HG03469 (cell line): Measurements from ENCODE around the gene RNF222.
A peak's percentile ranks its signal among the peaks of the same experiment; 100 is the strongest.

Source experiments
- ATAC-seq: cut with Tn5 transposase; IDR thresholded peaks from one replicate; pipeline ENCODE4 v1.9.1; 2021; ENCODE audit warnings: mild to moderate bottlenecking, moderate library complexity, moderate number of reproducible peaks; ENCODE audit not compliant: unreplicated experiment

RNF222 gene, protein sequence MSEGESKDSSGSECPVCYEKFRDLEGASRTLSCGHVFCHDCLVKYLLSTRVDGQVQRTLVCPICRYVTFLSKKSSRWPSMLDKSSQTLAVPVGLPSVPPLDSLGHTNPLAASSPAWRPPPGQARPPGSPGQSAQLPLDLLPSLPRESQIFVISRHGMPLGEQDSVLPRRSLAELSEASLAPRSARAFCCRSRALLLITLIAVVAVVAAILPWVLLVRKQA

GRCh38 chr17:8397636-8398035 is at the start of gene RNF222:
TSS of gene RNF222 (minus strand) at chr17:8397827. CDS start at chr17:8393461, 4,366 bp downstream.
- no peak for ATAC-seq

GRCh38 chr17:8445536-8445935 is 47.9 kb upstream of the RNF222 start:
- no peak for ATAC-seq

GRCh38 chr17:8444494-8444893 is 46.9 kb upstream of the RNF222 start:
- ATAC-seq: no peak

GRCh38 chr17:8443756-8444155 is 46.1 kb upstream of the RNF222 start:
- no peak for ATAC-seq

DNA sequence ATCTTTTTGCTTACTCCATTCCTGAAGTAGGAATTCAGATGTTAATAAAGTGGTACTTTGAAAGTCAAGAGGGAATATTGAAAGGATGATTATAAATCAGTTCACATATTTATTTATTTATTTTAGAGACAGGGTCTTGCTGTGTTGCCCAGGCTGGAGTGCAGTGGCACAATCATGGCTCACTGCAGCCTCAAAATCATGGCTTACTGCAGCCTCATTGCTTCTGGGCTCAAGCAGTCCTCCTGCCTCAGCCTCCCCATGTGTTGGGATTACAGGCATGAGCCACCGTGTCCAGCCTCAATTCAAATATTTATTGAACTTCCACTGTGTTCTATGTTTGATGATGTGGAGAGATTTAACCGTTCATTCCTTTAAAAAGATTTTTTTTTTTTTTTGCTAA is 44.7 kb upstream of the RNF222 start:
- ATAC-seq: no peak

DNA sequence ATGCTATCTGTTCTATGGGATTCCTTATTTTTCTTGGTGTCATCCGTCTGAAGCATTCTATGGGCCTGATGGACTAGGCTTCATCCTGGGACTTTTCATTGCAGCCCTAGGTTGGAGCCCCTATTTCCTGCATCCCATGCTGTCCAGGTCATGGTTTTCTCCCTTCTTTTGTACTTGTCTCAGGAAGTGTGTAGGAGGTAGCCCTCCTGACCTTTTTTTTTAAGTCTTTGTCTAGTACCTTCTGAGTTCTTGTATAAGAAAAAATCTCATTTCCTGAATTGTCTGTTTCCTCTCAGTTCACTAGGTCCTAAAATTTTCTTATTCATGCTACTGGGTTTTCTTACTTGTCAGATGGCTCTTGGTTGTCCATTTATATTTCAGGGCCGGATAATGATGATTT is 44.1 kb upstream of the RNF222 start:
- no peak for ATAC-seq

GRCh38 chr17:8439681-8440080 is 42.1 kb upstream of the RNF222 start:
- ATAC-seq: no peak

- no peak for ATAC-seq
These were observed 40.8 kb upstream of the RNF222 start for GRCh38 chr17:8438441-8438840.

- ATAC-seq: no peak
These were observed 39.2 kb upstream of the RNF222 start for GRCh38 chr17:8436844-8437171.

GRCh38 chr17:8436169-8436843 is 38.7 kb upstream of the RNF222 start:
- peak; percentile 29 for ATAC-seq

GRCh38 chr17:8435245-8436168 is 37.9 kb upstream of the RNF222 start, which contains the start of gene NDEL1:
TSS of gene NDEL1 (plus strand) at chr17:8435884. CDS start at chr17:8444272, 8,388 bp downstream.
- peak; percentile 85 for ATAC-seq

DNA sequence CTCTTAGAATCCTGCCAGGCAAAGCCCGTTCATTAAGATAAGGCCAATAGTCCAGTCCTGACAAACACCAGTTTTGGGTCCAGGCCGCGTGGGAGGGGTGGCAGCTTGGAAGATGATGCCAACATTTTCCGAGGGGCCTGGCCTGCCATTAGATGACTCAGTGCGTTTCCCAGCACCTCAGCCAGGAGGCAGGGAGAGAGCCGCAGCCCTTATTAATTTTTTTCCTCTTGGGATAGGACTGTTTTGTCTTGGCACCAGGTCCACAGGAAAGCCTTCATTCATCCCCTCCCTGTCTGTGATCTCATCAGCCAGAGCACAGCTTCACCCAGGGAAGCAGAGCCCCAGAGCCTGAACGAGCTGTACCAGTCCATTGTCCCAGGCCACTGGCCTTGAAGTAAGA is 33.3 kb upstream of the RNF222 start:
- no peak for ATAC-seq

GRCh38 chr17:8426802-8427201 is 29.2 kb upstream of the RNF222 start:
- ATAC-seq: no peak

DNA sequence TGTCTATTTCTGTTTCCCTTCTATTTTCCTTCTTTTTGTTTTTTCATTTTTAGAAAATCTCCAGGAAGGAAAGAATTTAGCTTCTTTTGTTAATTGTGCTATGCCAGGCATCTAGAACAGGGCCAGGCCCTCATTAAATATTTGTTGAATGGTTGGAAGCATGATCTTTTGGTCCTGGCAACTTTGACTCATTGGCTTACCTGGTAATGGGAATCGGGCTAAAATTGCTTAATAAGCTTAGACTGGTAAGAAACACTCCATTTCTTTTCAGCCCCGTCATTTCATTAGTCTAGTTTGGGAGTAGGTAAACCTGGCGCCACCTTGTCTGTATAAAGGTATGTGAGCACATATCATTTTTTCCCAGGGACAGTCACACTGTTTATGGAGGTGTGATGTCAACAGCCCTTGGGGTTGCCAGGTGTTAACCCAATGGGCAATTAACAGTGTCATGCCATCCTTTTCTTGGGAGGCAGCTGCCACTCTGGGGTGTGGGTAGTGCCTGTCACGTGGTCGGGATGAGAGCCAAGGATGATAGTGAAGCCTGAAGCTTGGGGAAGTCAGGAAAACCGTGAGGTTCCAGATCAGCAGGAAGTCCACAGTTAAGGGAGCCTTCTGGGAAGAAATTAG is 28.6 kb upstream of the RNF222 start:
- ATAC-seq: no peak

- no peak for ATAC-seq
These were observed 23.9 kb upstream of the RNF222 start for GRCh38 chr17:8421571-8421970.

GRCh38 chr17:8420041-8420934 is 22.7 kb upstream of the RNF222 start:
- ATAC-seq: no peak

- no peak for ATAC-seq
These were observed 21.7 kb upstream of the RNF222 start for GRCh38 chr17:8419305-8419704.

DNA sequence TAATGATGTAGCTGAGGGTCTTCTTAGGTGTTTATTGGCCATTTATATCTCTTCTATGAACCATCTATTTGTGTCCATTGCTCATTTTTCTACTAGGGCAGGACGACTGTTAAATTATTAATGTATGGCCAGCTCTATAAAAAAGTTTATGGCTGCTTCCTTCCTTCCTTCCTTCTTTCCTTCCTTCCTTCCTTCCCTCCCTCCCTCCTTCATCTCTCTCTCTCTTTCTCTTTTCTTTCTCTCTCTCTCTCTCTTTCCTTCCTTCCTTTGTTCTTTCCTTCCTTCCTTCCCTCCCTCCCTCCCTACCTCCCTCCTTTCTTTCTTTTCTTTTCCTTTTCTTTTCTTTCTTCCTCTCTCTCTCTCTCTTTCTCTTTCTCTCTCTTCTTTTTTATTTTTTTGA is 20.8 kb upstream of the RNF222 start:
- no peak for ATAC-seq

- no peak for ATAC-seq
These were observed 20.2 kb upstream of the RNF222 start for GRCh38 chr17:8417806-8418205.

DNA sequence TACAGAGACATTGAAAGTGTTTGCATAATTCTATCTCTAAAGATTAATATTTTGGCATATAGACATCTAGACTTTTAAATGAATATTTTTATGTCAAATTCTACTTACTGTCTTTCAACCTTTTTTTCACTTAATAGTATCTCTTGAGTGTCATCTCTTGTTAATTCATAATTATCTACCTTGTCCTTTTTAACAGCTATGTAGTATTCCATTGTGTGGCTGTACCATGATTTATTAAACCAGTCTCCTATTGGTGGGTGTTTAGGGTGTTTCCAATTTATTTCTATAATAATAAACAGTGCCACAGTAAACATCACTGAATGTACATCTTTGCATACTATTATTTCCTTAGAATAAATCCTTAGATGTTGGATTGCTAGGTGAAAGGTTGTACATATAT is 16.3 kb upstream of the RNF222 start:
- ATAC-seq: no peak
